Activated CD8-positive, alpha-beta memory T cell treated with anti-CD3 and anti-CD28 coated beads, Interleukin-2, amount 50 U/mL, for 48 hours (primary cell): Measurements from ENCODE around the gene PRKCA.

Experiments
- DNase-seq: peaks from one replicate; pipeline ENCODE4 v3.0.0-alpha.2; 2020

The PRKCA gene

DNA sequence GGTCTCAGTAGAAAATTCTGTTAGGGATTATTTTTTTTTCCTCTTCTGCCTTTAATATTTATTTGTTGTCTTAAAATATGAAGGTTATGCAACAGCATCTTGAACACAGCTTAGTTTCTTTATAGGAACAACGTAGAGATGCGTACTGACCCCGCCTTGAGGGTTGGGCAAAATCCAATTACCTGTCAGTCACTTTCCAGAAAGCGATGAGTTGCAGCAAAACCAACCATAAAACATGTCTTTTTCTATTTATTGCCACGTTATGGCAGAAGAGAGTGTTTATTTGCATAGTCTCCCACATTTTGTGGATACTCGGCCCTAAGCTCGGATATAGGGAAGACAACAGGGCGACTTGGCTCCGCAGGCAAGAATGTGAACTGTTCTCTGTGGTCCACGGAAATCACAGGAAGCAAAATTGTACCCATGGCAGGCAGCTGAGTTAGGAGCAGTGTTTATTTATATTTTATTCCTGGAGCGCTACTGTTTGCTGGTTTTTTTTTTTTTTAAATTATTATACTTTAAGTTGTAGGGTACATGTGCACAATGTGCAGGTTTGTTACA lies 488.2 kb downstream of the PRKCA start:
- DNase-seq = no peak

DNA sequence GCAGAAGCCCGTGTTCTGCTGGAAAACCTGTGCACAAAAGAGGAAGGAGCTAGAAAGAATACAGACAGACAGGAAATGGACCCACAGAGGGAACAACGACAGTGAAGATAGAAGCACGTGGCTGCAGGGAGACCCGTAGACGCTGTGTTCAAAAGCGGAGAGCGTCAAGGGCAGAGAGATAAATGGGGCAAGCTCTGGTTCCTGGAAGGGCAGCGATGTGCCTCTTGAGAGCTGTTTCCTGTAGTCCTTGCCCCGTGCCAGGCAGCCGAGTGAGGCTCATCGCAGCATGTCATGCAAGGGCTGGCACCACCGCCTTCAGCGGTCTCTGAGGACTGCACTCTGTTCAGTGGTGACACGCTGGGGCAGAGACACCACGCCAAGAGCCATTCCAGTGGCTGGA lies 488.9 kb downstream of the PRKCA start:
- DNase-seq = no peak

DNA sequence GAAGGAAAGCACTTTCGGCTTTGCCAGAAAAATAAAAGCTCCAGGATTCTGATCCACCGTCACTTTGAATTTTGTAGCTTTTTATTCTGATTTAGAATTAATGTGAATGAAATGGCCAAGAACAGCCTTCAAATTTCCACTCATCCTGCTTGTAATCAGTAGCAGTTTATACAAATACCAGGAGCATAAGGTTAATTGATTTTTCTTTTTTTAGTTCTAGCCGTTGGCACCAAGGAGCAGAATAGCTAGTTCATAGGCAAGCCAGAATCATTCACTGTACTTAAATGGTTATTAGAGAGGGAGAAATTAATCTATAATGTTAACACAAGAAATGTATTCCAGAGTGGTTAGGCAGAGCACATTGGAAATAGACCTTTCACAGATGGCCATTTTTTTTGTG lies 491.4 kb downstream of the PRKCA start:
- no peak for DNase-seq

DNA sequence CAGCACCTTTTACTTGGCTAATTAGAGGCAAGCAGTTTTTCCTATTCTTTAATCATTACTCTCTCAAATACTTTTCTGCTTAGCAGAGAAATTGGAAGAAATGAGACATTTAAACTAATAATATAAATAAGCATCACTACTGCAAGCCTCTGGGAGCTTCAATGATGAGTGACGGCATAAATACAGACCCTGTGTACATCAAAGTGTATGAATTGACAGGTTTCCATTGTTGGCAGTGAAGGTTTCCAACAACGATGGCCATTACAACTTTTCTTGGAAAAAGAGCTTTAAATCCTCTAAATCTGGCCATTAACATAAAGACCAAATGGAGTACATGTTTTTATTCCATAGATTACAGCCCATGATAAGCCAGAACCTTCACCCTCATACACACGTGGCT lies 493.1 kb downstream of the PRKCA start:
- no peak for DNase-seq

- no peak for DNase-seq
These were observed 497.6 kb downstream of the PRKCA start for GRCh38 chr17:66799849-66800537.

DNA sequence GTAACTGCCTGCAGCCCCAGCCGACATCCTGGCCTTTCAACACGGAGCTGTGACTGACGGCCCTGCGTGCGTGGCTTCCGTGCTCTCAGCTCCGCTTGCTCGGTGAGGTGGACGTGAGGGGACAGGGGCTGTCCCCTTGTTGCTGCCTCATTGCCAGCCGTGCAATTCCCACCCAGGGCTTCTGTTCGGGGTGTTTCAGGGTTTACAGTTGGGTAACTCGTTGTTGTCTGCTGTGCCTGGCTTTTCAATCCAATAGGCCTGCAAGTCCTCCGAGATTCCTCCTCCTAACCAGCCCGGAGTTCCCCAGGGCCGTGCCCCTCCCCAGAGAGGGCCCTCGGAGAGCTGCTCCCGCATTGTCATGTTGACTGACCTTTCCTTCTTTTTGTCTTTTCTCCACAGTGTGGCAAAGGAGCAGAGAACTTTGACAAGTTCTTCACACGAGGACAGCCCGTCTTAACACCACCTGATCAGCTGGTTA lies 501.1 kb downstream of the PRKCA start:
- DNase-seq = no peak

- no peak for DNase-seq
These were observed 503.2 kb downstream of the PRKCA start for GRCh38 chr17:66805567-66805966.

DNA sequence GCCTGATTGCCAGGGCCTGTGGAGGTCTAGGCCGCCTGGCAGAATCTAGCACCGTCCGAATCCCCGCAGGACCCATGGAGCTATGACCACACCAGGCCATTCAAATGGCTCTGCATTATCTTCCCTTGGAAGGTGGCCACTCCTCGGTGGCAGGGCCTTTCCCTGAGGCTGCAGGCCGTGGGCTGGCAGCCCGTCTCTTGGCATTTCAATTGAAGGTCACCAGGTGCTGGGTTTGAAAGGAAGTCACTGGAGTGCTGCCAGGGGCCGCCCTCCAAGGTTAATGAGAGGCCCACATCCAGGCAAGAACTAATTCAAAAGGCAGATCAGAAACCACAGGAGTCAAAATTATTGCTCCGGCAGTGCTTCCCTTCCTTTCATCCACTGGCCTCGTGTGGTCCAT lies 504.8 kb downstream of the PRKCA start:
- DNase-seq = no peak

DNA sequence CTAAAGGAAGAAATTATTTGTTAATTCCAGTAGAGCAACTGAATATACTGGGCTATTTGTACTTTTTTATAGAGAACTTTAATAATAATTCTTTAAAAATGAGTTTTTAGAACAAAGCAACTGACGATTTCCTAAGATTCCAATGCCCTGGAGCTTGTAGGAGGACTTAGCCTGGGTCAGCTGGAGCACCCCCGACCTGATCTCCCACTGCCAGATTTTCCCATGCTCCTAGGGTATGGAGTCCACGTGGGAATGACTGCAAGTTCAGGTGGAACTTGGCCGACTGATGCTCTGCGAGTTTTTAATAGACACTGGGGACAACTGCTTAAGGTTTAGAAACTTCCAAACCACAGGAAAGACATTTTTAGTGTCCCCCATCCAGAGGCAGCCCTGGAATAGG lies 507.0 kb downstream of the PRKCA start:
- DNase-seq = no peak

GRCh38 chr17:66810951-66811682 lies 508.7 kb downstream of the PRKCA start:
- no peak for DNase-seq

DNA sequence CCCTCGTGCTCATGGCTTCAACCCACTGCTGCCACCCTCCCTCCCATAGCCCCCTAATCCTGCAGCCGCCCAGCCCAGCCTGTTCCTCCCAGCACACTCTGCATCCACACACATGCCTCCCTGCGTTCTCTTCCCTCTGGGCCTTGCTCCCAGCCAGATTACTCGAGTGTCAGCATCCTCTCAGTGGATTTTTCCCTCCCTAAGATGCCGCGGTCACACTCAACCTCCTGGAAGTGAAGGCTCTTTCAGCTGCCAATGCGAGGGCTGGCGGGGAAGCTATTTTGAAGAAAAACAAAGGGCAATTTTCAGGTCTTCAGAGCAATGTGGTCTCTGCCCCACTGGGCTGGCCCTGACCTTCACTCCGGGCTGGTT lies 509.3 kb downstream of the PRKCA start:
- no peak for DNase-seq

GRCh38 chr17:66812571-66812970 lies 510.2 kb downstream of the PRKCA start:
- no peak for DNase-seq

DNA sequence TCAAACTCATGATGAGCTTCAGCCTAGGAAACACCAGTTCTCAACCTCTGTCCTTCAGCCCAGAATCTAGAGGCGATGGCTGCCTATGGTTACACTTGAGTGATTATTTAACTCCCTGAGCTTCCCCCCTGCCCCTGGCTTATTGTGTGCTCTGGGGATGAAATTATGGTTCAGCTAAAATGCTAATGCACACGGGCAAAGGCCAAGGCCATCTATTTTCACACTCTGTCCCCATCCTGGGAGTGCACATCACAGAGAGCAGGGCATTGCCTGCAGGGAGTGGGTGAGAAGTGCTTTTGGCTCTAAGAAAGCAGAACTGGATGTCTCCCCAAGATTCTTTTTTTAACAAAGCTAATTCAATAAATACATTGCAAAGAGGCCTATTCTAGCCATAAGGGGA lies 510.9 kb downstream of the PRKCA start:
- DNase-seq = no peak

- no peak for DNase-seq
These were observed 511.6 kb downstream of the PRKCA start for GRCh38 chr17:66814026-66814425.

- no peak for DNase-seq
These were observed 512.2 kb downstream of the PRKCA start for GRCh38 chr17:66814570-66814969.

DNA sequence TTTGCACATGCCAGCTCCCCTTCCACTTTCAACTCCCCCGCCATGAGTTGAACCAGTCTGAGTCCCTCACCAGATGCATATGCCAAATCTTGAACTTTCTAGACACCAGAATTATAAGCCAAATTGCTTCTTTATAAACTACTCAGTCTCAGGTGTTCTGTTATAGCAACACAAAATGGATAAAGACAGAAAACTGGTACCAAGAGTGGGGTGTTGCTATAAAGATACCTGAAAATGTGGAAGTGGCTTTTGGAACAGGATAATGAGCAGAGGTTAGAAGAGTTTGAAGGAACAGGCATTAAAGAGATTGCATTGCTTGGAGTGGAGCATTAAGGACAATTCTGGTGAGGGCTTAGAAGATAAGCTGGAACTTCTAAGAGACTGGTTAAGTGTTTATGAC lies 515.3 kb downstream of the PRKCA start:
- no peak for DNase-seq

- no peak for DNase-seq
These were observed 517.1 kb downstream of the PRKCA start for GRCh38 chr17:66819466-66819865.

DNA sequence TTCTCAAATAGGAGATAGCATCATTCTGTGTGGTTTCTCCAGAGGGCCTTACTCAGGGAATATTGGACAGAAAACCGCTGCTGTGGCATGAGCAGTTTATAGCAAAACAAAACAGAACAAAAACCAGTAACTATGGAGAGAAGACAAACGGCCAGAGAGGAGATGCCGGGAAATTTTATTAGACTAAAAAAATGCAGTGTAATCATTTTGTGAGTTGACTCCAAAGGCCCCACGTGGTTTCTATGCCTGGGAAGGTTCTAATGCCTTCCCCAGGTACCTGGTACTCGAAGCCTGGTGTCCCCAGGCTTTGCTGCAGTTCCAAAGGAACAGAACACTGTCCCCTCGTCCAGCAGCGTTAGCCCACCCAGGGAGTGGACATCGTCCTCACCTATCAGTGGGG lies 519.6 kb downstream of the PRKCA start:
- no peak for DNase-seq

DNA sequence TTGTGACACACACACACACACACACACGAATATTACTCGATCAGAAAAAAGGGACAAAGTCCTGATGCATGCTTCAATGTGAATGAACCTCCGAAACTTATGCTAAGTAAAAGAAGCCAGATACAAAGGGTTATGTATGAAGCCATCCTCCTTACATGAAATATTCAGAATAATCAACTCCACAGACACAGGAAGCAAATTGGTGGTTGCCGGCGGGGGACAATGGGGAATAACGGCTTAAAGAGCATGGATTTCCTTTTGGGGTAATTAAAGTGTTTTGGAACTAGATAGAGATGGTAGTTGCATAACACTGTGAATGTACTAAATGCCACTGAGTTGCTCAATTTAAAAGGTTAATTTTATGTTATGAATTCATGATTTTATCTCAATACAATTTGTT lies 524.4 kb downstream of the PRKCA start:
- no peak for DNase-seq

DNA sequence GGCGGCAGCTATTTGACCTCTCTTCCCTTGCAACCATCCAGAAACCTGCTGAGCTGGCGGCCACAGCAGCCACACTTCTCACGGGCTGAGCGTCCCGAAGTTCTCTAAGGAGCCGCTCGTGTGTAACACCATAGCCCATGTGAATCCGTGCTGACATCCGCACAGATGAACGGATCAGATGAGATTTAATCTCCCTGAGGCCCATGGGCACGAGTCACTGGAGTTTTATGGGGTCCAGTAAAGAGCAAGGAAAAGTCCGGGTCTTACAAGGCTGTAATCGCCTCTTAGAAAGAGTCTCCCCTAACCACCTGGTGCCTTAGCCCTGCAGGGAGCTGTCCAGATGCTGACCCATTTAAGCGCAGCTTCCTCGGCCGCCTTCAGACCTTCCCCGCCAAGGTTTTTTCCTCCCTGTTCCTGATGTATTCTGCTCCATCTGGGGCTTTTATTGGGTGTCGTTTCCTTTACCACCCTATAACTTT lies 527.0 kb downstream of the PRKCA start:
- no peak for DNase-seq

DNA sequence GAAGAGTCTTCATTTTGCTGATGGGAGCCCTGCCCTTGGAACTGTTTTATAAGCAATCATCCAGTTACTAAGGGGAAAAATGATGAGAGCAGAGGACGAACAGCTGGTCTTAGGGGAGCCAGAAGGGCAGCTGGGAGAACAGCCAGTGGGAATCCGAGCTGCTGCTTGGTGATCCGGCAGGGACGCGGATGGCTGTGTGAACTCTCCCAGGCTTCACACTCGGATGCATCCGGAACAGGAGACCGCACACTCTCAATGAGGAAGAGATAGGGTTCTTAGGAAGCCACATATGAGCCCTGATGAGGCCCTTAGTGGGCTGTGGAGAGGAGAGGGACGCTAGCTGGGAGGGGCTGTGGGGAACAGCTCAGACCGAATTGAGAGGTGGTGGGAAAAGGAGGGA lies 527.5 kb downstream of the PRKCA start:
- no peak for DNase-seq

- no peak for DNase-seq
These were observed 528.0 kb downstream of the PRKCA start for GRCh38 chr17:66830451-66830850.

DNA sequence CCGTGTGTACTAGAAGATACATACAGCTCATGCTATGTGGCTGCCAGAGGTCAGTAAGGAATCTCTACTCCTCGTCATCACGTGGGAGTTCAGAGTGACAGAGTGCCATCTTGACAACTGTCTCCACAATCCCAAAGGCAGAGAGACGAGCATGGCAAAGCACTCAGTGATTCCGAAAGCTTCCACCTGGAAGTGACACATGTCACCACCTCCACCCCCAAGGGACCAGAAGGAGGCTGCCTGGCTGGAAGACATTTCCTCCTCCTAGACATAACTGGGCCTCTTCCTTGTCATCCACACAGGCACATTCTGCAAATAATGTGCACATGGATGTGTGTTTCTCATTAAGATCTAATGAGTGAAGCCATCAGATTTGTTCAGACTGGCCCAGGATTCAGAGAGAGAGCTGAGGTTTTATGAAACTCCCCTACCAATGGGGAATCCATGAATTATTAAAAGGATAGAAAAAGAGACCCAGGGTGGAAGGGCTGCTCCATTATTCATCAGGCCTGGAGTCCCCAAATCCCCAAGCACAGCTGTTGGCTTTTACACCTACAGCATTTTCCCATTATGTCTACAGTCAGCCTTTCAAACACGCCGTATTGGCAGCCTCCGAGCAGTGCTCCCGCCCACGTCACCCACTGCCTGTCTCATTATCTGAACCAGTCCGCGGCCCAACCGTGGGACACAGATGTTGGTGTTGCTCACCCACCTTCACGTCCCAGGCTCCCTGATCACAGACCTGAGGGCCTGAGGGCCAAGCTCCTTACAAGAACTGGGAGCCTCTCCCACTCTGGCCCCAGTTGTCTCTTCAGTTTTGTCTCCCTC lies 529.2 kb downstream of the PRKCA start:
- no peak for DNase-seq
